ENCODE measurements around the gene POLR3C. TPM values are rescaled to one million over a fixed set of nuclear protein-coding genes. Genes with fewer than 3 reads are reported as not detected.

The POLR3C gene
- total and polyA plus RNA-seq, 2 experiments from 2014 or later, result 15.1 to 23.9 TPM

GRCh38 chr1:145858238-145858900, 34.4 kb downstream of the POLR3C start:
- Histone ChIP-seq H3K27me3 (ENCODE audit: insufficient read depth) (no peaks in the 10 kb centered on the region), H3K79me2 (replicated peaks; ENCODE audit: insufficient read depth) (peaks cover 8% of the 10 kb centered on the region), H2AFZ (peak overlapping the region; percentile 87), H3K9me2 (ENCODE audit: insufficient read depth) (peaks cover 5% of the 10 kb centered on the region; the same call in 1 of the 2 replicates), H3K4me2 (peak overlapping the region; percentile 94), H3F3A (replicated peaks; ENCODE audit: low read depth) (peaks cover 5% of the 10 kb centered on the region; the same call in 1 of the 2 replicates), H3K36me3 (ENCODE audit: insufficient read depth) (peaks cover 14% of the 10 kb centered on the region), H3K27ac (ENCODE audit: low read depth) (peak overlapping the region; percentile 94; the same call in 1 of the 2 replicates), H4K20me1 (replicated peaks; ENCODE audit: insufficient read depth) (peaks cover 6% of the 10 kb centered on the region; the same call in 1 of the 2 replicates), H3K4me1 (ENCODE audit: insufficient read depth) (peaks cover 7% of the 10 kb centered on the region), H3K4me3 (peak overlapping the region; percentile 100)
- peak overlapping the region; percentile 97 for H3K4me3 Mint-ChIP-seq
- peaks cover 23% of the 10 kb centered on the region for H3K9me3 Mint-ChIP-seq
- ATAC-seq (peak; percentile 64), DNase-seq (ENCODE audit: low spot score) (peak; percentile 95)
- peaks cover 9% of the 10 kb centered on the region for H3K4me1 Mint-ChIP-seq
- TF ChIP-seq JUNB (IDR thresholded peaks at IDR 0.05; ENCODE audit: unreplicated experiment) (no peak), POLR2AphosphoS5 (IDR thresholded peaks at IDR 0.05; ENCODE audit: low read depth) (peak; percentile 11; the same call in 1 of the 2 replicates)
- peaks cover 20% of the 10 kb centered on the region for H3K27me3 Mint-ChIP-seq (ENCODE audit: insufficient read depth, low read depth, poor library complexity)
- H3K27ac Mint-ChIP-seq, result peak overlapping the region; percentile 83
- peaks cover 45% of the 10 kb centered on the region for H3K36me3 Mint-ChIP-seq (ENCODE audit: low read depth)

GRCh38 chr1:145858901-145859490, 35.0 kb downstream of the POLR3C start, which contains the start of gene PIAS3:
PIAS3 (minus strand) TSS chr1:145859081; CDS start chr1:145858990, 91 bp downstream.
- Mint-ChIP-seq H3K9me3 (peaks cover 23% of the 10 kb centered on the region), H3K4me1 (peaks cover 12% of the 10 kb centered on the region), H3K27me3 (ENCODE audit: insufficient read depth, low read depth, poor library complexity) (peaks cover 20% of the 10 kb centered on the region), H3K27ac (peak within 1 kb of the TSS; percentile 85), H3K4me3 (peak within 1 kb of the TSS; percentile 97), H3K36me3 (ENCODE audit: low read depth) (peaks cover 40% of the 10 kb centered on the region)
- peaks cover 5% of the 10 kb centered on the region; the same call in 1 of the 2 replicates for H3K9me2 ChIP-seq (ENCODE audit: insufficient read depth)
- ATAC-seq, result peak; percentile 87
- peaks cover 9% of the 10 kb centered on the region for H3K36me3 ChIP-seq (ENCODE audit: insufficient read depth)
- peaks cover 5% of the 10 kb centered on the region; the same call in 1 of the 2 replicates for H3F3A ChIP-seq (replicated peaks; ENCODE audit: low read depth)
- peak within 1 kb of the TSS; percentile 98 for H2AFZ ChIP-seq
- H3K27me3 ChIP-seq (ENCODE audit: insufficient read depth), result no peaks in the 10 kb centered on the region
- peaks cover 7% of the 10 kb centered on the region for H3K4me1 ChIP-seq (ENCODE audit: insufficient read depth)
- H3K4me3 ChIP-seq, result peak within 1 kb of the TSS; percentile 100
- peak within 1 kb of the TSS; percentile 94 for H3K4me2 ChIP-seq
- H3K79me2 ChIP-seq (replicated peaks; ENCODE audit: insufficient read depth), result peaks cover 8% of the 10 kb centered on the region
- peak within 1 kb of the TSS; percentile 94 for H3K27ac ChIP-seq (ENCODE audit: low read depth)
- DNase-seq (ENCODE audit: low spot score), result peak; percentile 98
- peak; percentile 49 for TF ChIP-seq POLR2AphosphoS5 (IDR thresholded peaks at IDR 0.05; ENCODE audit: low read depth)
- 0 out of 2 replicates have a peak, but pooled peaks have one; percentile 14 for TF ChIP-seq CREB1 (CRISPR knock-in tag; IDR thresholded peaks at IDR 0.05; ENCODE audit: low read depth)
- no peak for TF ChIP-seq NANOG (IDR thresholded peaks at IDR 0.05; ENCODE audit: borderline replicate concordance)
- TF ChIP-seq EZH2phosphoT487 (IDR thresholded peaks at IDR 0.05; ENCODE audit: unreplicated experiment), result no peak
- peak; percentile 90 for TF ChIP-seq JUNB (IDR thresholded peaks at IDR 0.05; ENCODE audit: unreplicated experiment)
- no peak for TF ChIP-seq ZNF331 (CRISPR knock-in tag; IDR thresholded peaks at IDR 0.05; ENCODE audit: low read depth)
- H4K20me1 ChIP-seq (replicated peaks; ENCODE audit: insufficient read depth), result peaks cover 6% of the 10 kb centered on the region; the same call in 1 of the 2 replicates

DNA sequence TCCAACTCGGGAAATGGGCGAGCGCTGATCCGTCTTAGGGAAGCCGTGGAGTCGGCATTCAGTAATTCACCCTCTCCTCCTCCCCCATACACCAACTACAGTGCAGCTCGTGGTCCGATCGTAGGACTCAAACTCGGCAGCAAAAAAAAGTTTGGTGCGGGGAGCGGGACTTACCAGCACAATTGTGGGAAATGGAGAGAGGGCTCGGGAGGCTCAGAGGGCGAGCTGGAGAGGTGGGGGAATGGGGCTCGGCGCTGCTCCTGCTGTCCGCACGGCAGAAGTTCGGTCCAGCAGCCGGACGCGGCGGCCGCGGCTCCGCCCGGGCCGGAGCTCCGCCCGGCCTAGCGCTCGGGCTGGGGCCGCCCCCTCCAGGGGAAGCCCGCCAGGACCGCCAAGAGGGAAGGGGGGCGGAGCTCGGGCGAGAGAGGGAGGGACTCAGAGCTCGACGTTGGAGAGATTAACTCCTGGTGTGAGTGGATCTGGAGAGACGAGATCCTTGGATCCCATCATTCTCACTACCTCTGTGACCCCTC, 35.6 kb downstream of the POLR3C start:
- Mint-ChIP-seq H3K9me3 (peaks cover 23% of the 10 kb centered on the region), H3K4me3 (peak overlapping the region; percentile 97)

More for the DNA sequence above, 35.6 kb downstream of the POLR3C start:
- DNase-seq (ENCODE audit: low spot score) (peak; percentile 94), ATAC-seq (peak; percentile 75)
- H2AFZ ChIP-seq, result peak overlapping the region; percentile 98
- peaks cover 8% of the 10 kb centered on the region for H3K79me2 ChIP-seq (replicated peaks; ENCODE audit: insufficient read depth)
- H3K4me3 ChIP-seq, result peak overlapping the region; percentile 100
- H3K27me3 Mint-ChIP-seq (ENCODE audit: insufficient read depth, low read depth, poor library complexity), result peaks cover 17% of the 10 kb centered on the region
- peak overlapping the region; percentile 85 for H3K27ac Mint-ChIP-seq
- peak overlapping the region; percentile 90 for H3K27ac ChIP-seq (ENCODE audit: low read depth)
- H3K36me3 ChIP-seq (ENCODE audit: insufficient read depth), result peaks cover 9% of the 10 kb centered on the region
- H3K4me1 Mint-ChIP-seq, result peaks cover 12% of the 10 kb centered on the region
- H3F3A ChIP-seq (replicated peaks; ENCODE audit: low read depth), result peaks cover 5% of the 10 kb centered on the region; the same call in 1 of the 2 replicates
- H3K27me3 ChIP-seq (ENCODE audit: insufficient read depth), result no peaks in the 10 kb centered on the region
- H3K4me1 ChIP-seq (ENCODE audit: insufficient read depth), result peaks cover 7% of the 10 kb centered on the region
- peaks cover 37% of the 10 kb centered on the region for H3K36me3 Mint-ChIP-seq (ENCODE audit: low read depth)
- peaks cover 6% of the 10 kb centered on the region; the same call in 1 of the 2 replicates for H4K20me1 ChIP-seq (replicated peaks; ENCODE audit: insufficient read depth)
- TF ChIP-seq ETS1 (IDR thresholded peaks at IDR 0.05) (no peak), POLR2AphosphoS5 (IDR thresholded peaks at IDR 0.05; ENCODE audit: low read depth) (peak; percentile 56; the same call in 1 of the 2 replicates), EZH2 (IDR thresholded peaks at IDR 0.05; ENCODE audit: low read depth, unreplicated experiment) (peak; percentile 24)
- peak overlapping the region; percentile 94 for H3K4me2 ChIP-seq
- peaks cover 5% of the 10 kb centered on the region; the same call in 1 of the 2 replicates for H3K9me2 ChIP-seq (ENCODE audit: insufficient read depth)

All from GM23338 (cell line).